SK-N-SH treated with all-trans-retinoic acid at 6 μM for 48 hours (cell line): ENCODE measurements around the gene PHYHIPL.

Source experiments
- PPARA ChIP-seq: fragments of 250-450 bp; sonication (Bioruptor Pico); IDR thresholded peaks from 2 replicates; pipeline ENCODE4 v1.5.0; 2020; ENCODE audit warnings: mild to moderate bottlenecking, borderline replicate concordance
- TF ChIP-seq, protein P1 (sequence below): fragments of 250-450 bp; sonication (Bioruptor Pico); IDR thresholded peaks from 2 replicates; pipeline ENCODE4 v1.5.1; 2020; ENCODE audit warnings: low read depth, mild to moderate bottlenecking, moderate library complexity

DNA sequence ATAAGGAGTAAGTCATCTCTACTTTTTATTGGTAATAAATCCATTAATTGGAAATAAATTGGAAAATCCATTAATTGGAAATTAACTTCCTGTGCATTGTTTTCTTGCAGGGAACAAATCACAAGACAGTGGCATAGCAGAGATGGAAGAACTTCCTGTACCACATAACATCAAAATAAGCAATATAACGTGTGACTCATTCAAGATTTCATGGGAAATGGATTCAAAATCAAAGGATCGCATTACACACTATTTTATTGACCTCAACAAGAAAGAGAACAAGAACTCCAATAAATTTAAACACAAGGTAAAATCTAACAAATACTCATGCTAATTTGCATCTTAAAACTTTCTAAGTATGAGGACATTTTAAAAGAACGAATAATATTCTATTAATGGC lies 57.8 kb downstream of the PHYHIPL start:
- no peak for TF ChIP-seq PPARA
- TF ChIP-seq, protein P1, sequence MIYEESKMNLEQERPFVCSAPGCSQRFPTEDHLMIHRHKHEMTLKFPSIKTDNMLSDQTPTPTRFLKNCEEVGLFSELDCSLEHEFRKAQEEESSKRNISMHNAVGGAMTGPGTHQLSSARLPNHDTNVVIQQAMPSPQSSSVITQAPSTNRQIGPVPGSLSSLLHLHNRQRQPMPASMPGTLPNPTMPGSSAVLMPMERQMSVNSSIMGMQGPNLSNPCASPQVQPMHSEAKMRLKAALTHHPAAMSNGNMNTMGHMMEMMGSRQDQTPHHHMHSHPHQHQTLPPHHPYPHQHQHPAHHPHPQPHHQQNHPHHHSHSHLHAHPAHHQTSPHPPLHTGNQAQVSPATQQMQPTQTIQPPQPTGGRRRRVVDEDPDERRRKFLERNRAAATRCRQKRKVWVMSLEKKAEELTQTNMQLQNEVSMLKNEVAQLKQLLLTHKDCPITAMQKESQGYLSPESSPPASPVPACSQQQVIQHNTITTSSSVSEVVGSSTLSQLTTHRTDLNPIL (CRISPR knock-in tag), result no peak
